Right lobe of liver (tissue), 6 donors: ENCODE data around the gene GALNT1. TPM values are rescaled to one million over a fixed set of nuclear protein-coding genes. Genes with fewer than 3 reads are reported as not detected.

Experiments
- ATAC-seq, 4 donors: fragments of 200-7000 bp; cut with Tn5 transposase; one replicate each; pipeline ENCODE4 v1.9.1; 2020; ENCODE audit warnings: mild to moderate bottlenecking in 4 of 4, moderate library complexity in 4 of 4
- DNase-seq, 3 donors: peaks; one replicate each; pipeline ENCODE4 v3.0.0-alpha.2; 2020
- H3K27ac ChIP-seq, 3 donors: fragments of 200-600 bp; one replicate each; pipeline ENCODE4 v1.8.0; 2022
- H3K27me3 ChIP-seq, 2 donors: fragments of 200-600 bp; one replicate each; pipeline ENCODE4 v1.8.0; 2022
- H3K36me3 ChIP-seq, 4 donors: fragments of 200-600 bp; sonication (generic) in 1 of 4; one replicate each; pipeline versions ENCODE4 v1.5.1 to v1.8.0; 2017 to 2022; ENCODE audit warnings: control low read depth in 1 of 4
- H3K4me1 ChIP-seq, 4 donors: fragments of 200-600 bp; sonication (generic) in 1 of 4; one replicate each; pipeline versions ENCODE4 v1.5.1 to v1.8.0; 2017 to 2022; ENCODE audit warnings: control low read depth in 1 of 4
- H3K4me3 ChIP-seq, 3 donors: fragments of 200-600 bp; one replicate each; pipeline ENCODE4 v1.8.0; 2022
- H3K9me3 ChIP-seq, 4 donors: fragments of 200-600 bp; sonication (generic) in 1 of 4; one replicate each; pipeline versions ENCODE4 v1.5.1 to v1.8.0; 2017 to 2022; ENCODE audit warnings: control low read depth in 1 of 4
- POLR2A ChIP-seq: fragments of 450-650 bp; IDR thresholded peaks from one replicate; pipeline ENCODE4 v1.6.1; 2017; ENCODE audit warnings: antibody characterized with exemption, mild to moderate bottlenecking
- WGBS: methylation state at CpG from one replicate; pipeline ENCODE4 v1.1.6; 2018; ENCODE audit warnings: low coverage, low lambda C conversion rate; ENCODE audit not compliant: insufficient coverage; ENCODE audit errors: missing lambda C conversion rate; 5-methylcytosine and 5-hydroxymethylcytosine counted together
- intact Hi-C, 2 donors: fragments of 100-400 bp; cut with DNase I; formaldehyde crosslinking; loops; one replicate each; pipeline versions ENCODE4 v1.11.2 to v1.14.1; 2022
- total RNA-seq, 6 experiments: library from RNA; depleted of rRNA in 2 of 6; stranded (reverse); fragments of >200 nt in 2 of 6; fragmentation: NEBNext Ultra II Directional in 3 of 6; extraction: Animal tissue kit (Norgen Biotek cat#: 25700) in 3 of 6; gene quantifications; one replicate each; pipeline versions ENCODE4 v1.1.0 to v1.2.4, GENCODE V29; 2016 to 2023
- TF ChIP-seq, protein P1 (sequence below), 4 donors: fragments of 200-600 bp in 3 of 4; fragments of 450-650 bp in 1 of 4; IDR thresholded peaks; one replicate each; pipeline versions ENCODE4 v1.5.1 to v1.8.0; 2016 to 2022; ENCODE audit warnings: antibody characterized with exemption in 4 of 4, mild to moderate bottlenecking in 2 of 4
- donor health status: DM: no; HTN: yes; CAD: no.
- donor health status: DM: no; HTN: no; CAD: no.
- donor health status: DM: no; HTN: no; CAD: no.
- donor health status: DM: no; HTN: yes; CAD: no.
- donor health status: DM: no; HTN: yes; CAD: no.

GALNT1 gene
- total RNA-seq, 6 experiments from 2014 or later: 28.0 to 47.4 (median 40.4) TPM

DNA sequence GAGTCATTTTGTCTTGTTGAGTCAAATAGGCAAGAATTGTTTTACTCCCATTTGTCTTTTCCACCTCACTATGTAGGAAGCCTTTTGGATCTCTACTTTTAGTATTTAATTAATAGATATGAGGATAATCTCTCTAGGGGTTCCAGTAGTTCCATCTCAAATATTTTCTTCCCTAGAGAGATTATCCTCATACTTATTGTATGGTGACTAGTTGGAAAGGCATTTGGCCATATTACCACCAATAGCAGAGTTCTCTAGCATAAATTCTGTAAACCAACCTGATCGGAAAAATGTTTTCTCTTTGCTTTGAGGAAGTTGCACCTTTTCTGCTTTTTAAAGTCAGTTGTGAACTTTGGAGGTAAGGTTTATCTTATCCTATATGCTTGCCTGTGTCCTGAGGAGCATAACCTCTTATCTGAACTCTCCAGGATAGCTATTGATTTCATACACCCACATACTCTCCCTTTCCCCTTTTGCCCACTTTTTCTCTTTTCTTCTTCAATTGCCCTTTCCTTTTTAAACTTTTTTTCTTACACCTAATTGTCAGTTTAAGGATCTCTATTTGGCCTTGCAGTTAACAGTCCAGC lies 100.8 kb downstream of the GALNT1 start:
- DNase-seq: no peak
- Histone ChIP-seq H3K36me3 (no peaks in the 10 kb centered on the region), H3K9me3 (no peaks in the 10 kb centered on the region), H3K4me1 (no peaks in the 10 kb centered on the region), H3K27me3 (no peaks in the 10 kb centered on the region), H3K4me3 (no peak overlapping the region), H3K27ac (no peak overlapping the region)
- ATAC-seq: no peak
- 38% methylated on average over 1 of the region's 1 CpG for WGBS
- intact Hi-C loops: no loop called here
- TF ChIP-seq, protein P1, sequence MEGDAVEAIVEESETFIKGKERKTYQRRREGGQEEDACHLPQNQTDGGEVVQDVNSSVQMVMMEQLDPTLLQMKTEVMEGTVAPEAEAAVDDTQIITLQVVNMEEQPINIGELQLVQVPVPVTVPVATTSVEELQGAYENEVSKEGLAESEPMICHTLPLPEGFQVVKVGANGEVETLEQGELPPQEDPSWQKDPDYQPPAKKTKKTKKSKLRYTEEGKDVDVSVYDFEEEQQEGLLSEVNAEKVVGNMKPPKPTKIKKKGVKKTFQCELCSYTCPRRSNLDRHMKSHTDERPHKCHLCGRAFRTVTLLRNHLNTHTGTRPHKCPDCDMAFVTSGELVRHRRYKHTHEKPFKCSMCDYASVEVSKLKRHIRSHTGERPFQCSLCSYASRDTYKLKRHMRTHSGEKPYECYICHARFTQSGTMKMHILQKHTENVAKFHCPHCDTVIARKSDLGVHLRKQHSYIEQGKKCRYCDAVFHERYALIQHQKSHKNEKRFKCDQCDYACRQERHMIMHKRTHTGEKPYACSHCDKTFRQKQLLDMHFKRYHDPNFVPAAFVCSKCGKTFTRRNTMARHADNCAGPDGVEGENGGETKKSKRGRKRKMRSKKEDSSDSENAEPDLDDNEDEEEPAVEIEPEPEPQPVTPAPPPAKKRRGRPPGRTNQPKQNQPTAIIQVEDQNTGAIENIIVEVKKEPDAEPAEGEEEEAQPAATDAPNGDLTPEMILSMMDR (IDR thresholded peaks at IDR 0.05): no peak
- no peak for TF ChIP-seq POLR2A

DNA sequence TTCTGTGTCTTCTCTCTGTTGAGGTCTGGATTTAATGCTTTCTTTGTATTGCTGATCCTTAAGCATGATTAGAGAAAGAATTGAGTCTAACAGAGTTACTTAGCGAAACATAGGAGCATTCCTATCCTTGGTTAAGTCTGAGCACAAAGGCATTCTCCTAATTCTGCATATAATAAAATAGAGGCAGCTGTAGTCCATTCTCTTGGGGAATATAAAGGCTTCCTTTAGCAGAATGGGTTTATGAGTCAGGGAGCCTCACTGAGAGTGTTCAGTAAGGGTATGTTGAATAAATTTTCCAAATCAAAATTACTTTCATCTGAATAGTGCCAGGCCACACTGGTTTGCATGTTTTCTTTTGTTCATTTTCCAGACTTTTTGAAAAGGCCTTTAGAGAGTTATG lies 101.5 kb downstream of the GALNT1 start:
- no peak overlapping the region for H3K27ac ChIP-seq
- H3K4me3 ChIP-seq: no peak overlapping the region
- WGBS: 88% methylated on average over 1 of the region's 1 CpG
- no peaks in the 10 kb centered on the region for H3K4me1 ChIP-seq
- intact Hi-C loops: no loop called here
- ATAC-seq: no peak
- no peaks in the 10 kb centered on the region for H3K36me3 ChIP-seq
- H3K27me3 ChIP-seq: no peaks in the 10 kb centered on the region
- no peak for DNase-seq
- H3K9me3 ChIP-seq: no peaks in the 10 kb centered on the region
- no peak for TF ChIP-seq POLR2A
- TF ChIP-seq, protein P1 (IDR thresholded peaks at IDR 0.05): no peak

DNA sequence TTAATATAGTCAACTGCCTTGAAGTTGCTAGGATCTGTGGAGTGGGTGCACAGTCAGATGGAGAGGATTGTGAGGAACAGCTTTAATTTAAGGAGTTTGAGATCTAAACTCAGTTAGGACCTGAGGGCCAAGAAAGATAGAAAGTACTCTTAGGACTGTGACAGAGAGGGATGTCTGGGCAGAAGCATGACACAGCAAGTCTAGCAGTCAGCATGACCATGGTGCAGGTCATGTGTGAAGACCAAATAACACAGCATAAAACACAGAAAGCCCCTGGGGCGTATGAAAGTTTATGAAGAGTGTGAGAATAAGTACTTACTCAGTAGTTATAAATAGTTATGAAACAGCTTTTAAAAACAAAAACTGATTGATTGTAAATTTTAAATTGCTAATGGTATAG lies 107.2 kb downstream of the GALNT1 start:
- Histone ChIP-seq H3K9me3 (no peaks in the 10 kb centered on the region), H3K4me3 (no peak overlapping the region), H3K36me3 (peaks cover 0 to 4% (median 1%) of the 10 kb centered on the region in 4 donors), H3K27me3 (no peaks in the 10 kb centered on the region), H3K27ac (no peak overlapping the region), H3K4me1 (no peaks in the 10 kb centered on the region)
- ATAC-seq (no peak), DNase-seq (no peak)
- TF ChIP-seq, protein P1 (IDR thresholded peaks at IDR 0.05): no peak
- no peak for TF ChIP-seq POLR2A
- WGBS: 82% methylated on average over 1 of the region's 1 CpG
- intact Hi-C loops: no loop called here

DNA sequence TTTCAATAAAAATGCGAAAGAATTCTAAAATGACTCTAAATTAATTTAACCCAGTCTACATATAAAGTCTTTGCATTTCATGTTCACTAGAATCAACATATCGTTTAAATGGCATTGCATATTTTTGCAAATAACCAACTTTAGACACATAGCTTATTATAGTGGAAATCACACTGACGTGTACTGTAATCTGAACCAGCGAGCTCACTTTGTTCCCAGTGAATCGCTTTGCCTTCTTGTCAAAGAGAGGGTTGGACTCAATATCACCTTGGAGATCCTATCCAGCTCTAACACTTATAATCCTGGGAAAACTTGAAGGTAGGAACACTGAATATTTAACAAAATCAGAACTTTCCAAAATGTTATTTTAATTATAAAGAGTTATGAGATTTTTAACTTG lies 108.2 kb downstream of the GALNT1 start:
- Histone ChIP-seq H3K27ac (no peak overlapping the region), H3K9me3 (no peaks in the 10 kb centered on the region), H3K36me3 (peaks cover 0 to 4% (median 1%) of the 10 kb centered on the region in 4 donors), H3K27me3 (no peaks in the 10 kb centered on the region), H3K4me3 (no peak overlapping the region), H3K4me1 (no peaks in the 10 kb centered on the region)
- no peak for TF ChIP-seq POLR2A
- TF ChIP-seq, protein P1 (IDR thresholded peaks at IDR 0.05): no peak
- ATAC-seq (no peak), DNase-seq (no peak)
- 84% methylated on average over 5 of the region's 5 CpGs for WGBS
- intact Hi-C loops: no loop called here

DNA sequence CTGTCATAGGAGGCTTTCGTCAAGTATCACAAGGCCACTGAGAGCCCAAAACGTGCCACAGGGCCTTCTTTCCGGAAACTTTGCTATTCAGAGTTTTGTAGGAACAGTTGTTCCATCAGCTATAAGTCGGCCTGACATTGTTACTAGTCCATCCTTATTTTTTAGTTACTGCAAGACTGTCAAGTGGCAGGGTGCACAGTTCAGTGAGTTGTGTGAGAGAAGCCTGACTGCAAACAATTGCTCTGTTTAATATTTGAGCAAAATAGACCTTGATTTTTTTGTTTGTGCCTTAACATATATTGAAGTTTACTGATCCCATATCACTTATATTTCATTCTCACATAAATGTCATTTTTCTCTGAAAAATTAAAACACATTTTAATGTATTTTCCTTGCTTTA lies 110.1 kb downstream of the GALNT1 start:
- ATAC-seq (no peak), DNase-seq (no peak)
- intact Hi-C loops: no loop called here
- Histone ChIP-seq H3K4me1 (no peaks in the 10 kb centered on the region), H3K9me3 (no peaks in the 10 kb centered on the region), H3K4me3 (no peak overlapping the region), H3K27ac (no peak overlapping the region), H3K36me3 (peaks cover 0 to 4% (median 1%) of the 10 kb centered on the region in 4 donors), H3K27me3 (no peaks in the 10 kb centered on the region)
- 92% methylated on average over 4 of the region's 4 CpGs for WGBS
- TF ChIP-seq, protein P1 (IDR thresholded peaks at IDR 0.05): no peak
- TF ChIP-seq POLR2A: no peak
